Measurements from ENCODE around the gene STAU1.
"Not testable (repeated sequence)": the region's sequence is repeated elsewhere in the genome, so short reads cannot be mapped to it uniquely, and the experiment has no call there.

The STAU1 gene

DNA sequence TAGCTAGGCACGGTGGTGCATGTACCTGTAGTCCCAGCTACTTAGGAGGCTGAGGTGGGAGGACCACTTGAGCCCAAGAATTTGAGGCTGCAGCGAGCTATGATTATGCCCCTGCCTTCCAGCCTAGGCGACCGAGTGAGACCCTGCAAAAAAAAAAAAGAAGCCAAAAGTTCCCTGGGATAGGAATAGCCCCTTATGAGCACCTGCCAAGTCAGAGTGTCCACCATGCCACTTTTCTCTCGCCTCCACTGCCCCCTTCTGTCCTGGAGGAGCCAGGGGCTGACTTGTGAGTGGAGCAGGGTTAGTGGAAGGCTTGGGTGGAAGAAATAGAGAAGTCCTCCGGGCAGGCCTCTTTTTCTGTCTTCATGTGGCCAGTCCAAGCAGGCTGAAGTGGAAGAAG, 18.9 kb upstream of the STAU1 start:
- DNase-seq, result no peak

DNA sequence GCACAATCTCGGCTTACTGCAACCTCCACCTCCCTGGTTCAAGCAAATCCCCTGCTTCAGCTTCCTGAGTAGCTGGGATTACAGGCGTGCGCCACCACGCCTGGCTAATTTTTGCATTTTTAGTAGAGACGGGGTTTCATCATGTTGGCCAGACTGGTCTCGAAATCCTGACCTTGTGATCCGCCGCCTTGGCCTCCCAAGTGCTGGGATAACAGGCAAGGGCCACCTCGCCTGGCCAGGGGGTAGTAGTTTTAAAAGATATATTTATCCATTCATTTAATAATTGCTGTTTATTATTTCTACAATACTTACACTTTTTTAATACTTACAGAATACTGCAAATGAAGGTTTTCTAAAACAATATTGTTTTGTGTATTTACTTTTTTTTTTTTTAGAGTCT, 15.6 kb upstream of the STAU1 start:
- DNase-seq, result no peak

GRCh38 chr20:49203011-49203410, 14.9 kb upstream of the STAU1 start:
- DNase-seq, result no peak

DNA sequence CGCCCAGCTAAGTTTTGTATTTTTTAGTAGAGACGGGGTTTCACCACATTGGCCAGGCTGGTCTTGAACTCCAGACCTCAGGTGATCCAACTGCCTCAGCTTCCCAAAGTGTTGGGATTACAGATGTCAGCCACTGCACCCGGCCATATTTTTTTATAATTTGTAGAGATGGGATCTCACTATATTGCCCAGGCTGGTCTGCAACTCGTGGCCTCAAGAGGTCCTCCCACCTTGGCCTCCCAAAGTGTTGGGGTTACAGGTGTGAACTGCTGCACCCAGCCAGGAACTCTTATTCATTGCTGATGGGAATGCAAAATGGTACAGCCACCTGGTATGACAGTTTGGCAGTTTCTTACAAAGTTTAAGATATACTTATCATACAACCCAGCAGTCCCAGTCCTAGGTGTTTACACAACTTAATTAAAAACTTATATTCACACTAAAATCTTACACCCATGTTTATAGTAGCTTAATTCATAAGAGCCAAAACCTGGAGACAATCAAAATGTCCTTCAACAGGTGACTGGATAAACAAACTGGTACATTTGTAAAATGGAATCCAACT, 11.7 kb upstream of the STAU1 start:
- DNase-seq, result no peak

GRCh38 chr20:49192944-49193518, 4.9 kb upstream of the STAU1 start:
- DNase-seq, result not testable (repeated sequence)

DNA sequence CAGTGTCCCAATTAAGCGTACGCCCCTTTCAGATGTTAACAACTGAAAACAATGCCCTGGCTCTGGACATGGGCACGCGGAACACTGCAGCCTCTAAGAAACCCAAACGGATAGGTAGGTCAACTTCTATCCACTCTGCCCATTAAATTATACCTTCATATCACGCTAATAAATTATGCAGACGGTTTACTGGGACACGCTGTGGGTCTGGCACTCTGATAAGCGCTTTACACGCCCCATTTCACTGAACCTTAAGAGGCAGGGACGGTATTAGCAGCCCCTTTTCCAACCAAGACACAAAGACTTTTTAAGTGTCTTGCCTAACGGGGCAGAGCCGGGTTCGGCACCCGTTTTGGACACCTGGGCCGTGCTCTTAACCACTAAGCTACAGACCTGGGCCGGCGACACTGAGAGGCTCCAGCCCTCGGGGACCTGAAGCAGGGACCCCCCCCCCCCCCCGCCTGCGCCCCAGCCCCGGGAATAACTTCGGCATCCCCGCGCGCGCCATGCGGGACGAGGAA, 744 bp downstream of the STAU1 start:
- DNase-seq, result peak in 9 of 58 donors; percentile 9 to 56 (median 26)

- peak in 30 of 58 donors; percentile 3 to 56 (median 30) for DNase-seq
These were observed 1.4 kb downstream of the STAU1 start for GRCh38 chr20:49186535-49187329.

GRCh38 chr20:49185071-49185761, 2.9 kb downstream of the STAU1 start:
- no peak for DNase-seq

- no peak for DNase-seq
These were observed 3.5 kb downstream of the STAU1 start for GRCh38 chr20:49184691-49185070.

DNA sequence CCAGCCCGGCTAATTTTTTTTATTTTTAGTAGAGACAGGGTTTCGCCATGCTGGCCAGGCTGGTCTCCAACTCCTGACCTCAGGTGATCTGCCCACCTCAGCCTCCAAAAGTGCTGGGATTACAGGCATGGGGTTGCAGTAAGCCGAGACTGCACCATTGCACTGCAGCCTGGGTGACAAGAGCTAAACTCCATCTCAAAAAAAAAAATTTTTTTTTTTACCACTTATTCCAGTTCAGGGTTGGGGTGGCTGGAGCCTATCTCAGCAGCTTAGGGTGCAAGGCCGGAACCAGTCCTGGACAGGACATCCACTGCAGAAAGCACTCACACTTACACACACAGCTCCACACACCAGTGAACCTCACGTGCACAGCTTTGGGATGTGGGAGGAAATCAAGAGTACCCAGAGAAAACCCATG, 4.0 kb downstream of the STAU1 start:
- not testable (repeated sequence) for DNase-seq

DNA sequence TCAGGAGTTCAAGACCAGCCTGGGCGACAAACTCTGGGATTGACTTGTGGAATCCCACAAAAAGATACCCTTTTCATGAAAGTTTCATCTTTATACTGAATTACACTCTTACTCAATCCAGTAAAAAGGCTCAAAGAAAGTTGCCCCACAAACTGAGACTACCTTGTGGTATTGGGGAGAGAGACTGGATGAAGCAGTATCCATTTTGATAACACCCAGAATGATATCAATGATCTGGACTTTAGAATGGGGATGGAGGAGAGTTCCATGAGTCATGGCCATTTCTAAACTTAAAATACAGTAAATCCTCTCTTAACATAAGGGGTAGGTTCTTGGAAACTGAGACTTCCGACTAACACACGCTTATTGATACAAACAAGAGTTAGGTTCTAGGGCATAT, 4.7 kb downstream of the STAU1 start:
- DNase-seq, result no peak

DNA sequence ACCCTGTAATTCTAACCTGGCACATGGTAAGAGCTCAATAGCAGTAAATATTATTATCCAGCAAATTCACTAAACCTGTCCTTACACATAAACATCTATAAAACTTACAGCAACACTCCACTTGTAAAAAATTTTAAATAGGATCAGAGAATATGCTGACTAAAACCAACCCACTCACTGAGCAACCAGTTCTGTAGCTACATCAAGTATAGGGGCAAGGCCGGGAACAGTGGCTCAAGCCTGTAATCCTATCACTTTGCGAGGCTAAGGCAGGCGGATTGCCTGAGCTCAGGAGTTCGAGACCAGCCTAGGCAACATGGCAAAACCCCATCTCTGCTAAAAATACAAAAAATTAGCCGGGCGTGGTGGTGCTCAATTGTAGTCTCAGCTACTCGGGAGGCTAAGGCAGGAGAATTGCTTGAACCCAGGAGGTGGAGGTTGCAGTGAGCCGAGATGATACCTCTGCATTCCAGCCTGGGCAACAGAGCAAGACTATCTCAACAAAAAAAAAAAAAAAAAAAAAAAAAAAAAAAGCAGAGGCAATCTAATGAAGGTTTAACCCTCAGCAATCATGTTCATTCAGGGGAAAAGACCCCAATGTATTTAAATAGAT, 6.8 kb downstream of the STAU1 start:
- DNase-seq, result no peak

DNA sequence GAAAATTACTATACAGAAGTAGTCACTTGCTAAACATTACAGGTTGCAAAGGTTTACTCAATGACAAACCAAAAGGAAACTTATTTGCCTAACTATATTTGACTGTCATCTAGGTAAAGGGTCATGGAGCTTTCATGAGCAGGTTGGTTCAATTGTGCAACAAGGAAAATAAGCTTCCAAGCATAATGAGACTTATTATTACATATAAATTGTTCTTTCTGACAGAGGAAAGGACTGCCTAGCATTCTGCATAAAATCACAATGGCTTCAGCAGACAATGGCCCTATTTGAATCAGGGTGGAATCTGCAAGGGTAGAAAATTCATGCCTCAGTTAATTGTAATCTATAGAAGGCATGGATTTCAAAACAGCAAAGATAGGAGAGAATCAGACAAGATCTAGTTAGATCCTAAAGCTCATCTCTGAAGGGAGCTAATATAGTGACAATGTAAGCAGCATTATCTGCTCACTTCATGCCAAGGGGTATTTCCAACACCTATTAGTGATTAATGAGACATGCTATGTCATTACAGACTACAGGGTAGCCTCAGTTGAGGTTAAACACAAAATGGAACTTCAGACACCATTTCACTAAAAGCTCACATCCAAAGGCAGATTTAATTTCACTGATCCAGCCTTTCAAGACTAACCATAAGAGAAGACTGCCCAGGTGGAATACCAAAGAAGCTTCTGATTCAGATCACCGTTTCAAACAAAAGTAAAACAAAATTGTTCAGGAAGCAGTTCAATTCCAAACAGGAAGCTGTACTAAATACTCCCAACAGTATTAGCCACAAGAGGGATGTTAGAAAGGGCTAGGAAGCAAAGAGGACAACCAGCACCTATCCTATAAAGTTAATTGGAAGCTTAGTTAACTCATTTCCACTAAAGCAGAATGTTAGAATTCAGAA, 8.5 kb downstream of the STAU1 start:
- no peak for DNase-seq

DNA sequence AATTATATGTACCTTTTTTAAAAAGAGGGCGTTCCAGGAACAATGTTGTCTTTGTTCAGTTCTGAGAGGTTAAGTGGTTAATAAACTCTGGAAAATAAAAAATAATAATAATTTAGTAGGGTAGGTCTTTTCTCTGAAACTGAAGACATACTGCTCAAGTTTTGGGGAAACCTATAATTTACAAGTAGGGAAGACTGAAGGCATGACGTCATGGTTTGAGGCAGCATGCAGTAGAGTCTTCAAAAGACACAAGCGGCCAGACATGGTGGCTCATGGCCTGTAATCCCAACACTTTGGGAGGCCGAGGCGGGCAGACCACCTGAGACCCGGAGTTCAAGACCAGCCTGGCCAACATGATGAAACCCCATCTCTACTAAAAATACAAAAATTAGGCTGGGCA, 14.0 kb downstream of the STAU1 start:
- no peak for DNase-seq

- DNase-seq, result no peak
These were observed 15.7 kb downstream of the STAU1 start for GRCh38 chr20:49172413-49172812.

GRCh38 chr20:49171909-49172308, 16.2 kb downstream of the STAU1 start:
- peak in 19 of 58 donors; percentile 1 to 53 (median 24) for DNase-seq

- no peak for DNase-seq
These were observed 17.4 kb downstream of the STAU1 start for GRCh38 chr20:49170714-49171113.

DNA sequence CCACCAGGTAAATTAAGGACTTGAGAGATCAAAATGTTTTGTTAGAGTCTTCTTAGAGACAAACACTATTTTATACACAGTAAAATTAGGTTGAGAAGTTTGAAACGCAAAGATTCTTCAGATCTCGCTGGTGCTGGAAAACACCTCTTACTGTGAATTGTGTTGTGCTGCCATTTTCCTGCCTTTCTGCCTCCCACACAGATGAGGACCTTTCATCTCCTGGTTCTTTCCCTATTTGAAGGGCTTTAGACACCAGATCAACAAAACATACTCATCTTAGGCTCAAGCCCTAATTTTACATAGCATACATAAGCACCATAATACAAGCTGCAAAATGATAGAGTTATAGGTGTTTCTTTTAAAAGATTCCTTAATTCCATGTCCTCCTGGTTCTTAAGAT, 18.6 kb downstream of the STAU1 start:
- DNase-seq, result no peak

DNA sequence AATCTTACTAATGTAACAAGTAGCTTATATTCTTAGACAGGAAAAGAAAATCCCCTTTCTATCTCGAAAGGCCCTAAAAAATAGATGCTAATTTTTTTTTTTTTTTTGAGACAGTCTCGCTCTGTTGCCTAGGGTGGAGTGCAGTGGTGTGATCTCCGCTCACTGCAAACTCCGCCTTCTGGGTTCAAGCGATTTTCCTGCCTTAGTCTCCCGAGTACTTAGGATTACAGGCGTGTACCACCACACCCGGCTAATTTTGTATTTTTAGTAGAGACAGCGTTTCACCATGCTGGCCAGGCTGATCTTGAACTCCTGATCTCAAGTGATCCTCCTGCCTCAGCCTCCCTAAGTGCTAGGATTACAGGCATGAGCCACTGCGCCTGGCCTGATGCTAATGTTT, 19.3 kb downstream of the STAU1 start:
- not testable (repeated sequence) for DNase-seq

DNA sequence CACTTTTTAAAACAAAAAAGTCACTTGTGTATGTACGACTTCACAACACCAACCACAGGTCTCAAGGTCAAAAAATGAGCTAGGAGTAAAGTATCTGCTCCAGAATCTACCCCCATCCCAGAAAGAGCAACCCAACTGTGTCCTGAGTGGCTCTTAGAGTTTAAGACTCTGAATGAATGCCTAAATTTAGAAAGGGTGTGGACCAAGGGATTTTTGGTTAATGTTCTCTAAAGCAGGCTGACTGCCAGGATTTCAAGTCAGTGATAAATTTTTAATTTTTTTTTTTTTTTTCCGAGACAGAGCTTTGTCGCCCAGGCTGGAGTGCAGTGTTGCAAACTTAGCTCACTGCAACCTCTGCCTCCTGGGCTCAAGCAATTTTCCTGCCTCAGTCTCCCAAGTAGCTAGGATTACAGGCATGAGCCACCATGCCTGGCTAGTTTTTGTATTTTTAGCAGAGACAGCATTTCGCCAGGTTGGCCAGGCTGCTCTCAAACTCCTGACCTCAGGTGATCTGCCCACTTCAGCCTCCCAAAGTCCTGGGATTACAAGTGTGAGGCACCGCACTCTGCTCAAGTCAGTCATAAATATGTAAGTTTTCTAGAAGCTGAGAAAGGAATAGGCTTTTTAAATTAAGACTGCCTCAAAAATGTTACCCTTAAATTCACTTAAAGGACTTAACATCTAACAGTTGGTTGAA, 20.2 kb downstream of the STAU1 start:
- no peak for DNase-seq

All from anterior cingulate cortex (tissue), 58 donors.